Thoracic aorta (tissue), 2 donors: Measurements from ENCODE around the gene CEACAM3. TPM values are rescaled to one million over a fixed set of nuclear protein-coding genes. Genes with fewer than 3 reads are reported as not detected.

Experiments used
- ATAC-seq: fragments of 150-250 bp; one replicate; pipeline ENCODE4 v1.8.0; 2017; ENCODE audit warnings: low read depth; ENCODE audit not compliant: insufficient number of reproducible peaks, low FRiP score
- DNase-seq: peaks from one replicate; pipeline ENCODE4 v3.0.0-alpha.2; 2020; ENCODE audit warnings: low spot score
- H3K27ac ChIP-seq, 2 donors: fragments of 200-600 bp; sonication (generic); 1 replicate in 1 of 2; 2 replicates in 1 of 2; pipeline ENCODE4 v1.5.1; 2016; ENCODE audit warnings: mild to moderate bottlenecking in 2 of 2, moderate library complexity in 2 of 2
- H3K27me3 ChIP-seq: fragments of 200-600 bp; sonication (generic); replicated peaks from 2 replicates; pipeline ENCODE4 v1.6.0; 2016; ENCODE audit warnings: mild to moderate bottlenecking; ENCODE audit not compliant: insufficient read depth
- H3K36me3 ChIP-seq: fragments of 200-600 bp; sonication (generic); one replicate; pipeline ENCODE4 v1.5.1; 2016
- H3K4me1 ChIP-seq, 2 donors: fragments of 200-600 bp; sonication (generic); 1 replicate in 1 of 2; 2 replicates in 1 of 2; pipeline versions ENCODE4 v1.5.1 to v1.6.0; 2016; ENCODE audit warnings: low read depth in 2 of 2, mild to moderate bottlenecking in 1 of 2; ENCODE audit not compliant: control insufficient read depth in 1 of 2
- H3K4me3 ChIP-seq: fragments of 200-600 bp; sonication (generic); 2 replicates; pipeline ENCODE4 v1.5.1; 2016; ENCODE audit warnings: mild to moderate bottlenecking
- H3K9me3 ChIP-seq: fragments of 200-600 bp; sonication (generic); 2 replicates; pipeline ENCODE4 v1.5.1; 2016
- CTCF ChIP-seq: fragments of 200-600 bp; sonication (generic); IDR thresholded peaks from one replicate; pipeline ENCODE4 v1.5.1; 2019; ENCODE audit warnings: antibody characterized with exemption
- total RNA-seq, 2 donors: library from RNA; depleted of rRNA; stranded (reverse); fragments of >200 nt; gene quantifications; one replicate each; pipeline versions ENCODE4 v1.1.0 to v1.2.3, GENCODE V29; 2016

Gene CEACAM3
- total RNA-seq, 2 donors from 2014 or later = not detected

- ATAC-seq (no peak), DNase-seq (no peak)
- no peaks in the 10 kb centered on the region for H3K36me3 ChIP-seq
- no peaks in the 10 kb centered on the region for H3K9me3 ChIP-seq
- H3K27ac ChIP-seq = no peak overlapping the region
- H3K4me3 ChIP-seq = no peak overlapping the region
- TF ChIP-seq CTCF = no peak
- no peaks in the 10 kb centered on the region for H3K4me1 ChIP-seq
- H3K27me3 ChIP-seq = no peaks in the 10 kb centered on the region
These were observed 18.9 kb downstream of the CEACAM3 start for GRCh38 chr19:41815301-41815700.

GRCh38 chr19:41816761-41817160 lies 20.4 kb downstream of the CEACAM3 start:
- no peaks in the 10 kb centered on the region for H3K9me3 ChIP-seq
- no peaks in the 10 kb centered on the region for H3K4me1 ChIP-seq
- no peaks in the 10 kb centered on the region for H3K27me3 ChIP-seq
- DNase-seq = no peak
- no peak overlapping the region for H3K27ac ChIP-seq
- H3K4me3 ChIP-seq = no peak overlapping the region
- ATAC-seq = no peak
- H3K36me3 ChIP-seq = no peaks in the 10 kb centered on the region
- TF ChIP-seq CTCF = no peak

- DNase-seq (no peak), ATAC-seq (no peak)
- H3K27me3 ChIP-seq = no peaks in the 10 kb centered on the region
- H3K9me3 ChIP-seq = no peaks in the 10 kb centered on the region
- H3K4me3 ChIP-seq = no peak overlapping the region
- no peak overlapping the region for H3K27ac ChIP-seq
- TF ChIP-seq CTCF = peak; percentile 18
- no peaks in the 10 kb centered on the region for H3K36me3 ChIP-seq
- H3K4me1 ChIP-seq = no peaks in the 10 kb centered on the region
These were observed 24.8 kb downstream of the CEACAM3 start for GRCh38 chr19:41821003-41821735.

DNA sequence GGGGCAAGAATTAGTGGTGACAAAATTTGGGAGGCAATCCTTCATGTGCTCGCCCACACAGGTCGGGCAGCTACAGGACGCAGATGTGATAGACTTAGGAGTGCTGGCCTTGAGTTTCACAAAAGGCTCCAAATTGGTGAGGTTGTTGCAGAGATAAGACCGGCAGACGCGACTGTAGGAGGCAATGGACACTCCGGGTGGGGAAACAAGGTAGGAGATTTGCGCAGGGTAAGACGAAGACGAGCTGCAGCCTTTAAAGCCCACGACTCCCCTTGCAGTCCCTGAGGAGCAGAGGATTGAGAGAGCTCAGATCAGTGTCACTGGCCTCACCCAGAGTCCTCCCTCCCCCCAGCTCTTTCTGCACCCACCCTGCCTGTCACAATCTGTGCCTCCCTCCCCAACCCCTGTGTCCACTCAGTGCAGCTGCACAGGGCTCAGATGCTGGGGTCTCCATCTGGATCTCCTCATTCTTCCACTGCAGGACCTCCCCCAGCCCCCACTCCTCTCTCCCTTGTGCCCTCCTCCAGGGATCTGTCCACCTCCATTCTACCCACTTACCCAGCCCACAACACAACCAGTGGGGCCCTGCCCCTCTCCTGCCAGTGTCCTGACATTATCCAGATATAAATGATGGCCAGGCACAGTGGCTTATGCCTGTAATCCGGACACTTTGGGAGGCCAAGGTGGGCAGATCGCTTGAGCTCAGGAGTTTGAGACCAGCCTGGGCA lies 41.8 kb downstream of the CEACAM3 start:
- no peaks in the 10 kb centered on the region for H3K4me1 ChIP-seq
- H3K27ac ChIP-seq = no peak overlapping the region
- no peak overlapping the region for H3K4me3 ChIP-seq
- ATAC-seq (no peak), DNase-seq (no peak)
- no peaks in the 10 kb centered on the region for H3K27me3 ChIP-seq
- H3K36me3 ChIP-seq = no peaks in the 10 kb centered on the region
- no peaks in the 10 kb centered on the region for H3K9me3 ChIP-seq
- TF ChIP-seq CTCF = no peak

GRCh38 chr19:41839211-41839610 lies 42.8 kb downstream of the CEACAM3 start:
- ATAC-seq = no peak
- Histone ChIP-seq H3K4me3 (no peak overlapping the region), H3K4me1 (no peaks in the 10 kb centered on the region), H3K27ac (no peak overlapping the region), H3K9me3 (no peaks in the 10 kb centered on the region), H3K27me3 (no peaks in the 10 kb centered on the region), H3K36me3 (no peaks in the 10 kb centered on the region)
- DNase-seq = no peak
- TF ChIP-seq CTCF = no peak
